Spleen (tissue), 3 donors: ENCODE data around the gene COL25A1.

Experiments
- POLR2A ChIP-seq, 3 donors: fragments of 450-650 bp; IDR thresholded peaks; one replicate each; pipeline ENCODE4 v1.5.1; 2017; ENCODE audit warnings: antibody characterized with exemption in 3 of 3, mild to moderate bottlenecking in 1 of 3
- POLR2AphosphoS5 ChIP-seq, 3 donors: sonication (generic); formaldehyde crosslinking; IDR thresholded peaks; one replicate each; pipeline ENCODE4 v1.5.1; 2017; ENCODE audit warnings: antibody characterized with exemption in 3 of 3

GRCh38 chr4:109118635-109119034 is 183.8 kb downstream of the COL25A1 start:
- TF ChIP-seq POLR2A (IDR thresholded peaks at IDR 0.05) = no peak
- TF ChIP-seq POLR2AphosphoS5 (IDR thresholded peaks at IDR 0.05) = no peak
